Stimulated activated CD8-positive, alpha-beta memory T cell treated with anti-CD3 and anti-CD28 coated beads, Interleukin-12 subunit alpha, Interleukin-12 subunit beta, amount 100 ng/mL, for 24 hours (primary cell): ENCODE results near the gene UVRAG.

Experiments used
- DNase-seq: peaks from one replicate; pipeline ENCODE4 v3.0.0-alpha.2; 2020; ENCODE audit errors: extremely low read depth

Gene UVRAG

GRCh38 chr11:76151556-76152085 is 336.6 kb downstream of the UVRAG start:
- DNase-seq, result no peak

- peak; percentile 66 for DNase-seq
Observed at GRCh38 chr11:76152086-76152681, 337.2 kb downstream of the UVRAG start.

- no peak for DNase-seq
Observed at GRCh38 chr11:76152741-76153570, 337.9 kb downstream of the UVRAG start.

GRCh38 chr11:76153571-76153923 is 338.5 kb downstream of the UVRAG start:
- no peak for DNase-seq

- DNase-seq, result no peak
Observed at GRCh38 chr11:76155500-76156227, 340.7 kb downstream of the UVRAG start.

GRCh38 chr11:76156971-76157427 is 342.0 kb downstream of the UVRAG start:
- no peak for DNase-seq

GRCh38 chr11:76157891-76158290 is 342.9 kb downstream of the UVRAG start:
- no peak for DNase-seq

- DNase-seq, result no peak
Observed at GRCh38 chr11:76158394-76159302, 343.6 kb downstream of the UVRAG start.

GRCh38 chr11:76159303-76159937 is 344.4 kb downstream of the UVRAG start:
- no peak for DNase-seq

- no peak for DNase-seq
Observed at GRCh38 chr11:76159983-76160661, 345.1 kb downstream of the UVRAG start.

- no peak for DNase-seq
Observed at GRCh38 chr11:76160856-76161255, 345.8 kb downstream of the UVRAG start.

- no peak for DNase-seq
Observed at GRCh38 chr11:76161261-76161961, 346.4 kb downstream of the UVRAG start.

- DNase-seq, result no peak
Observed at GRCh38 chr11:76162336-76163288, 347.6 kb downstream of the UVRAG start.

- no peak for DNase-seq
Observed at GRCh38 chr11:76163289-76163880, 348.4 kb downstream of the UVRAG start.

- no peak for DNase-seq
Observed at GRCh38 chr11:76164081-76164480, 349.1 kb downstream of the UVRAG start.

GRCh38 chr11:76164861-76165751 is 350.1 kb downstream of the UVRAG start:
- DNase-seq, result no peak

GRCh38 chr11:76166314-76166713 is 351.3 kb downstream of the UVRAG start:
- no peak for DNase-seq
